Fibroblast of mammary gland (primary cell): Measurements from ENCODE around the gene CACNA2D1.

ENCODE experiments used
- DNase-seq: peaks from one replicate; pipeline ENCODE4 v3.0.0-alpha.2; 2010; ENCODE audit warnings: low read depth
- H3K4me3 ChIP-seq: 2 replicates; pipeline ENCODE4 v1.5.1; 2011; ENCODE audit warnings: low read depth, mild to moderate bottlenecking, low read length, moderate library complexity; ENCODE audit not compliant: control insufficient read depth
- TF ChIP-seq, protein P1 (sequence below): conservative IDR thresholded peaks from 2 replicates; pipeline ENCODE4 v1.5.1; 2011; ENCODE audit warnings: low read depth, low read length, inconsistent platforms; ENCODE audit not compliant: control insufficient read depth, insufficient read depth

CACNA2D1 gene

DNA sequence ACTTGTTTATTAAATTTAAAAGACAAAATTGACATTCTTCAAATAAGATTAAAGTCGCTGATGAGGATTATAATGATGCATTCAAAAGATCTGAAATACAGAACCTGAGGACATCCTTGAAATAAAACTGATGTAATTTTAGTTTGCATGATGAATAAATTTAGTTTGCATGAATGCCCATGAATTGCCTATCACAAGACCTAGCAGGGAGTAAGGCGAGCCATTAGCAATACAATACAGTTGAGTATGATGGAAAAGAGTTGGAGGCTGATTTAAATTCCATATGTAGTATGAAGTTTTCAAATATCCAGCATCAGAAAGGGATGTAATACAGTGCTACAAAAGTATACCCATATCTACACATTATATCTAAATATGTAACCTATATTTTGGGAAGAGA lies 321.3 kb downstream of the CACNA2D1 start:
- TF ChIP-seq, protein P1, sequence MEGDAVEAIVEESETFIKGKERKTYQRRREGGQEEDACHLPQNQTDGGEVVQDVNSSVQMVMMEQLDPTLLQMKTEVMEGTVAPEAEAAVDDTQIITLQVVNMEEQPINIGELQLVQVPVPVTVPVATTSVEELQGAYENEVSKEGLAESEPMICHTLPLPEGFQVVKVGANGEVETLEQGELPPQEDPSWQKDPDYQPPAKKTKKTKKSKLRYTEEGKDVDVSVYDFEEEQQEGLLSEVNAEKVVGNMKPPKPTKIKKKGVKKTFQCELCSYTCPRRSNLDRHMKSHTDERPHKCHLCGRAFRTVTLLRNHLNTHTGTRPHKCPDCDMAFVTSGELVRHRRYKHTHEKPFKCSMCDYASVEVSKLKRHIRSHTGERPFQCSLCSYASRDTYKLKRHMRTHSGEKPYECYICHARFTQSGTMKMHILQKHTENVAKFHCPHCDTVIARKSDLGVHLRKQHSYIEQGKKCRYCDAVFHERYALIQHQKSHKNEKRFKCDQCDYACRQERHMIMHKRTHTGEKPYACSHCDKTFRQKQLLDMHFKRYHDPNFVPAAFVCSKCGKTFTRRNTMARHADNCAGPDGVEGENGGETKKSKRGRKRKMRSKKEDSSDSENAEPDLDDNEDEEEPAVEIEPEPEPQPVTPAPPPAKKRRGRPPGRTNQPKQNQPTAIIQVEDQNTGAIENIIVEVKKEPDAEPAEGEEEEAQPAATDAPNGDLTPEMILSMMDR = no peak
- no peak overlapping the region for H3K4me3 ChIP-seq
- DNase-seq = no peak

DNA sequence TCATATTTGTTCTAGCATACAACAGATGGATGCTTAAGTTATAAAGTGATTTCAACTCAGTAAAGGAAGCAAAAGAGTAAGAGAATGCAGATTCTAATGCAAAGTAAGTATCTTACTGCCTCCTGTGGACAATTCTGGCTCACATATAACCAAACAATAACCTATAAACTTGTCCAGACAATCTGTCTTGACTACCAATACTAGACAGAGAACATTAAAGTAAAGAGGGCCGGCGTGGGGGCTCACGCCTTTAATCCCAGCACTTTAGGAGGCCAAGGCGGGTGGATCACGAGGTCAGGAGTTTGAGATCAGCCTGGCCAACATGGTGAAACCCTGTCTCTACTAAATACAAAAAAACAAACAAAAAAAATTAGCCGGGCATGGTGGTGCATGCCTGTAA lies 329.3 kb downstream of the CACNA2D1 start:
- H3K4me3 ChIP-seq = no peak overlapping the region
- TF ChIP-seq, protein P1 = no peak
- no peak for DNase-seq

DNA sequence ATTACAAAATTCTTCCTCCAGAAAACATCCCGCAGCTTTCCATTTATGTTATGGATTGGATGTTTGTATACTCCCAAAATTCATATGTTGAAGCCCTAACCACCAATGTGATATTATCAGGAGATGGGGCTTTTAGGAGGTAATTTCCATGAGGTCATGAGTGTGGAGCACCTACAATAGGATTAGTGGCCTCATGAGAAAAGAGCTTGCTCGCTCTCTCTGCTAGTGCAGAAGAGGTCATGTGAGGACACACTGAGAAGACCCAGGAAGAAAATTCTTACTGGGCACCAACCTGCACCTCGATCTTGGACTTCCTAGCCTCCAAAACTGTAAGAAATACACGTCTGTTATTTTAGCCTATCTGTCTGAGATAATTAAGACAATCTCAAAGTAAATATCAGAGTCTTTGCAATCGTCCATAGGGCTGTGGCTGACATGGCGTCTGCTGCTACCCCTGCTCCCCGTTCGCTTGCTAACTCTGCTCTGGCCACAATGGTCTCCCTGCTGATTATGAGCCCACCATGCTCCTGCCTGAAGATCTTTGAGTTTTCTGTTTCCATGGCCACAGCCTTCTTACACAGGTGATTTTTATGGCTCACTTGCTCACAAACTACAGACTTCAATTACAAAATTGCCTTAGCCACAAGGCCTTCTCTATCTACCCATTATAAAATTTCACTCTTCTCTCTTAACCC lies 333.3 kb downstream of the CACNA2D1 start:
- TF ChIP-seq, protein P1 = no peak
- DNase-seq = no peak
- H3K4me3 ChIP-seq = no peak overlapping the region

DNA sequence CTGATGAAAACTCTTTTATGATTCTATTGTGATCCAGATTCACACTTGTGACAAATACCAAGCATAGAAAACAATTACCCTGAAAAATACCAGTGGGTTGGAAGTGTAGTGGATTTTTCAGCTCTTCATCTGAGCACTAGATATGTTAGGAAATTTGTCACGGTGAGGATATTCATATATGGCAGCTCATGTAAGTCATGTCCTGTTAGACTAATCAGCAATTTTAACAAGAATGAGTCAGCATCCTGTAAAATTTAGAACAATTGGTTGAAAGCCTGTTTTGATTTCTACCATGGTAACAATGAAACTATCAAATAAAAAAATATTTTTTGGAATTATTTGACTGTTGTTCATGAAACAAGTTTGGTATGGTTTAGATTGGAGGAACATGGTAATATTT lies 334.3 kb downstream of the CACNA2D1 start:
- DNase-seq = peak; percentile 67
- no peak overlapping the region for H3K4me3 ChIP-seq
- TF ChIP-seq, protein P1 = no peak

DNA sequence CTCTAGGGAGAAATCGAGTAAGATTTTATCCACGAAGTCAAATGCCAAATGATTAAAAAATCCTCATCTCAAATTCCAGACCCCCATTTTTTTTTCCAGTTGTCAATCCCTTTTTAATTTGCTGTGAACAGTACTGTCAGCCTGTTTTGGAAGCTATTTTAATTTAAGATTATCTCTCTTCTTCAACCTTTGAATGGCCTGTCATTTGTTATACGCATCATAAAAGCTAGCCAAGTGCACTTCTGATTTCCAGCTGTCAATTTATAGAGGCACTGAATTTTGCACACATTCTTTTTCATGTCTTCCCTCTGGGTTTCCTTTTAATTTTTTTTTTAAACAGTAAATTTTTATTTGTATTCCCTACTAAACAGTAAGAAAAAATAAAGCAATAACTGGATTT lies 337.4 kb downstream of the CACNA2D1 start:
- DNase-seq = no peak
- TF ChIP-seq, protein P1 = no peak
- H3K4me3 ChIP-seq = no peak overlapping the region

DNA sequence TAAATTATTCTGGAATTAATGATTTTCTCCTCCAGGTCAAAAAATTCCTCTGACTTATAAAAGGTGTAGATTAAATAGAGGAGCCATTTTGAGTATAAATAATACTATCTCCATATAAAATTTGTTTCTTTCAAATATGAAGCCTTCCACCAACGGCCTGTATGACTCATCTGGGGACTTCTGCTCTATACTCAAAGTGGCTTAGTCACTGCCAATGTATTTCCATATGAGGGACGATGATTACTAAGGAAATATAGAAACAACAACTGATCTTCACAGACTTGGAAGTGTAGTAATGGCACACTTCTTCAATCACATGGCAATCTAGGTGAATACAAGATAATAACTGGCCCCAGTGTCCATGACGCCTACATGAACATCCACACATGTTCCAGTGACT lies 338.1 kb downstream of the CACNA2D1 start:
- no peak overlapping the region for H3K4me3 ChIP-seq
- TF ChIP-seq, protein P1 = no peak
- DNase-seq = peak; percentile 88
